Measurements from ENCODE around the gene NECTIN2.
"Not testable (repeated sequence)": the region's sequence is repeated elsewhere in the genome, so short reads cannot be mapped to it uniquely, and the experiment has no call there.

DNA sequence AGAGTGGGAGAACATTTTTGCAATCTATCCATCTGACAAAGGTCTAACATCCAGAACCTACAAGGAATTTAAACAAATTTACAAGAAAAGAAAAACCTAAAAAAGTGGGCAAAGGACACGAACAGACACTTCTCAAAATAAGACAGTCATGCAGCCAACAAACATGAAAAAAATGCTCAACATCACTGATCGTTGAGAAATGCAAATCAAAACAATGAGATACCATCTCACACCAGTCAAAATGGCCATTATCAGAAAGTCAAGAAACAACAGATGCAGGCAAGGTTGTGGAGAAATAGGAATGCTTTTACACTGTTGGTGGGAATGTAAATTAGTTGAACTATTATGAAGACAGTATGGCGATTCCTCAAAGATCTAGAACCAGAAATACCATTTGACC, 15.5 kb downstream of the NECTIN2 start:
- TF ChIP-seq POLR2A (IDR thresholded peaks at IDR 0.05; ENCODE audit: low read depth, low read length); POLR2AphosphoS5 (IDR thresholded peaks at IDR 0.05; ENCODE audit: low read depth, low read length); TAF1 (IDR thresholded peaks at IDR 0.05; ENCODE audit: borderline replicate concordance, low read depth, low read length): not testable (repeated sequence)
